Activated naive CD8-positive, alpha-beta T cell treated with anti-CD3 and anti-CD28 coated beads, Interleukin-2, amount 50 U/mL, for 24 hours (primary cell): Measurements from ENCODE around the gene PER2.

Experiments used
- ATAC-seq: fragments of 150-1000 bp; cut with Tn5 transposase; one replicate; pipeline ENCODE4 v1.10.0; 2021
- DNase-seq: peaks from one replicate; pipeline ENCODE4 v3.0.0; 2021
- H3K27ac Mint-ChIP-seq: one replicate; pipeline ENCODE4 v1.8.0; 2021; ENCODE audit warnings: mild to moderate bottlenecking, mixed read lengths
- H3K27me3 Mint-ChIP-seq: one replicate; pipeline ENCODE4 v1.8.0; 2021; ENCODE audit warnings: mixed read lengths
- H3K36me3 Mint-ChIP-seq: one replicate; pipeline ENCODE4 v1.8.0; 2021; ENCODE audit warnings: low read depth, mixed read lengths
- H3K4me1 Mint-ChIP-seq: one replicate; pipeline ENCODE4 v1.8.0; 2021; ENCODE audit warnings: mixed read lengths
- H3K4me3 Mint-ChIP-seq: one replicate; pipeline ENCODE4 v1.8.0; 2021; ENCODE audit warnings: mild to moderate bottlenecking, moderate library complexity, mixed read lengths
- H3K9me3 Mint-ChIP-seq: one replicate; pipeline ENCODE4 v1.8.0; 2021; ENCODE audit warnings: mixed read lengths

The PER2 gene

DNA sequence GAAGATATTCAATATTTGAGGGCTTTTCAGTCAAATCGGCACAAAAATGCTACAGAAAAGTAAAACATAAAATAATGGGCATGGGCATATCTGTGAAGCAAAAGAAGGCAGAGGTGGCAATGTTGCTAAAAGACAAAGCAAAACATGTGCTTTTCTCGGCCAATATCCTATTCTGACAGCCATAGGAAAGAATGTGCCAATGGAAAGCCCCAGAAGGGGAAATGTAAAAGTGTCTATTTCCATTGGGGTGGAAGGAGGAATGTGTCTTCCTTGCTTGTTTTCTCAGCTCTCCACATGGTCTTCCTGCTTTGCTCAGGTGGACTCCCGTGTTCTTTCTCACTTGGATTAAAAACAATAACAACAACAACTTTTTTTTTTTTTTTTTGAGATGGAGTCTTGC, 13.7 kb upstream of the PER2 start:
- Mint-ChIP-seq H3K27ac (no peak overlapping the region), H3K4me1 (no peaks in the 10 kb centered on the region), H3K36me3 (no peaks in the 10 kb centered on the region), H3K27me3 (peaks cover 2% of the 10 kb centered on the region), H3K9me3 (no peaks in the 10 kb centered on the region), H3K4me3 (no peak overlapping the region)
- DNase-seq (no peak), ATAC-seq (no peak)

DNA sequence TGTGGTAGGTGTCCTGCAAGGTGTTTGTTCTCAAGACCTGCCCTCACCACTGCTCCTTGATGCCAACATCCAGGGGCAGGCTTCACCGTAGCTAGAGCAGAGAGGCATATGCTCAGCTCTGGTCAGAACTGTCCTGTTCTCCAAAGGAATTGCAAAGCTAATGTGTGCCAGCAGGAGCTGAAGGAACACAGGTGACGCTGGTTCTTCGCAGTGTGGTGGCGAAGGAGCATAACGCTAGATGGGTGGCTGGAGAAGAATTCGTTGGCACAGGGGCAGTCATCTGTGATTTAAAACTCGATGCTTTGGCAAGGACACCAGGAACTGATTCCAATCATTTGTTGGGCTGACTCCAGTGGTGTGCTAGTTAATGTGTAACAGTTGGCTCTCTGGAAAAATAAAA, 11.4 kb upstream of the PER2 start:
- no peak overlapping the region for H3K4me3 Mint-ChIP-seq
- H3K9me3 Mint-ChIP-seq: no peaks in the 10 kb centered on the region
- H3K4me1 Mint-ChIP-seq: no peaks in the 10 kb centered on the region
- DNase-seq (no peak), ATAC-seq (no peak)
- H3K27me3 Mint-ChIP-seq: peaks cover 10% of the 10 kb centered on the region
- no peak overlapping the region for H3K27ac Mint-ChIP-seq
- no peaks in the 10 kb centered on the region for H3K36me3 Mint-ChIP-seq

DNA sequence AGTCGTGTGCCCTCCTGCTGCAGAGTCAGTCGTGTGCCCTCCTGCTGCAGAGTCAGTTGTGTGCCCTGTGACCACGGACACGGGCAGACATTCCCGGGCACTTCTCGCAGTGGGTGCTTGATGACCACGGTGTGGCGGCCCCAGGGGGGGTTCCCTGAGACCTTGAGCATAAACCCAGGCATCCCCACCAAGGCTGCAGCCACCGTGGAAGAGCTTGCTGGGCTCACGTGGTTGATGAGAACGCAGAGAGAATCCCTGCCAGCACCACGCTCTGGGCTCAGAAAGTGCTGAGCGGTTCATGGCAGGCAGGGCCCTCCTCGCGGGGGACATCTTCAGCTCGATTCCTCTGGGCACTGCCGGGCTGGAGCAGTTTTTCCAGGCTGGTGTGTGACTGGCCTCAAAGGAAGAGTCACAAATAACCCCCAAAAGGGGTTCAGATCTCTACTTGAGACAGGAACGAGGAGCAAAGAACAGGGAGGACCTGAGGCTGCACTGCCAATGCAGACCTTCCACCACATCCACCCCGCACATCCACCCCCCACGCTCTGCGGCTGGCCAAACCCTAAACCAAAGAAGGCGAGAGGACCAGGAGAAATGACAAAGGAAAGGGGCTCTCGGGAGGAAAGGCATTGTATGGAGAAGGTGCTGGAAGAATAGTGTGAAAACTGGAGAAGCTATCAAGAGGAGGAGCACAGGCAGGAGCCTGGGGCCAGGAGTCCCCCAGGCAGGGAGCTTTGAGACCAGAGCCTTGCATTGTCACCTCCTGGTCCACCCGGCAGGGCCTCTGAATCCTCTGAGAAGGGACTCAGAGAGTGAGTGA, 8.4 kb upstream of the PER2 start:
- H3K9me3 Mint-ChIP-seq: no peaks in the 10 kb centered on the region
- DNase-seq (no peak), ATAC-seq (no peak)
- H3K4me1 Mint-ChIP-seq: no peaks in the 10 kb centered on the region
- H3K27me3 Mint-ChIP-seq: peaks cover 10% of the 10 kb centered on the region
- no peak overlapping the region for H3K27ac Mint-ChIP-seq
- H3K4me3 Mint-ChIP-seq: no peak overlapping the region
- H3K36me3 Mint-ChIP-seq: no peaks in the 10 kb centered on the region

DNA sequence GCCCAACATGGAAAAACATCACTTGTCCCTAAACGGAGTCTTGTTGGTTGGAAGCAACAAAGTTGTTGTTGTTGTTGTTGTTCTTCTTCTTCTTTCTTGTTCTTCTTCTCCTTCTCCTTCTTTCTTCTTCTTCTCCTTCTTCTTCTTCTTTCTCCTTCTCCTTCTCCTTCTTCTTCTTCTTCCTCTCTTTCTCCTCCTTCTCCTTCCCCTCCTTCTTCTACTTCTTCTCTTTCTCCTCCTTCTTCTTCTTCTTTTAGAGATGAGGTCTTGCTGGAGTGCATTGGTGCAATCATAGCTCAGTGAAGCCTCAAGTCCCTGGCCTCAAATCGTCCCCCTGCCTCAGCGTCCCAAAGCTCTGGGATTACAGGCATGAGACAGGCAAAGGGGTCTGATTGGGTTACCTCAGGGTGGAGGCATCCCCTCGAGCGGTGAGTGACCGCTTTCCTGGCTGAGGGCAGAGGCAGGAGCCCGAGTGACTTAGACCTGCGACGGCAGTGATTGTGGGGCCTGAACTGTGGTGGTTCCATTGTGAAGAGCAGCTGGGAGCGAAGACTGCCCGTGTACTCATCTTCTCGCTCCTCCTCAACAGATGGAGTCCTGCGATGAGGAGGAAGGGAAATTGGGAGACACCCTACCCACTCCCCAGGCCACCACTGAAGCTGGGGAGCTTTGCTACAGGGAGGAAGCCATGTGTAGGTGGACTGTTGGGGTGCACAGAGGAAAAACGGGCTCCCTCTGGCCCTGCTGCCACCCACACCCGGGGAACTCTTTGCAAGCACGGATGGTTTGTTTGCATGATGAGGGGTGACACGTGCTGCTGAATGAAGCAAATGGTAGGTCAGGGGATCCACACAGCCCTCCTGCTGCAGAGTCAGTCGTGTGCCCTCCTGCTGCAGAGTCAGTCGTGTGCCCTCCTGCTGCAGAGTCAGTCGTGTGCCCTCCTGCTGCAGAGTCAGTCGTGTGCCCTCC, 7.0 kb upstream of the PER2 start:
- DNase-seq (no peak), ATAC-seq (no peak)
- Mint-ChIP-seq H3K27me3 (peaks cover 10% of the 10 kb centered on the region), H3K9me3 (no peaks in the 10 kb centered on the region), H3K27ac (no peak overlapping the region), H3K4me3 (no peak overlapping the region), H3K4me1 (peaks cover 1% of the 10 kb centered on the region), H3K36me3 (no peaks in the 10 kb centered on the region)

DNA sequence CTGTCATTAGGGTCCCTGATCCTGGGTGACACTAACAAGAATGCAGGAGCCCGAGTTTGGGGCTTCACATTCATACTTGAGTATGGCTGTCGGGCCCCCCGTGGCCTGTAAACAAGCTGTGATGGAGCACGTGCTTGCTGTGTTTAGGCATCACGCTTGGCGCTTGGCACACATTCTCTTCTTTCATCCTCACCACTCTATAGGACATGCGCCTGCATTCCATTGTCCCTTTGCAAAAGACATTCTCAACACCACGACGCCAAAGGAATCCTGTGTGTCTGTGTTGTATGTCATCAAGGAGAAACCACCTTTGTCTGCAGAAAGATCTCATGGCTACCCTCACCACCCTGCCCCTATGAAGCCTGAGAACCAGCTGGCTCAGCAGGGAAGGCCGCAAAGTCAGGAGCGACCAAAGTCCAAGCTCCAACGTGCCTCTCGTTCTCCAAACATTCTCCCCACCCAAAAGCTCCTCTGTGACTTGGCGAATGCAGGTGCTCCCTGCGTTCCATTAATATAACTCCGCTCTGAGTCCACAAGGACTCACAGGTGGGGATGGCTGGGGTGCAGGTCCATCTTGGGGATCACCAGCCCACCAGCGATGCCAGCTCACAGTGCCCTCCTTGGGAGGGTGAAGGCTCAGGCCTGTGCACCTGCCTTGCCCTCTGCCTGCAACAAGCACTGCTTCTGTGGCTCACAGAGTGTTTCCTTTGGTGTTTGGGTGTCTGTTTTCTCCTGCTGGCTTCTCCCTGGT, 6.2 kb upstream of the PER2 start:
- no peak for DNase-seq
- H3K9me3 Mint-ChIP-seq: no peaks in the 10 kb centered on the region
- no peak overlapping the region for H3K27ac Mint-ChIP-seq
- H3K4me1 Mint-ChIP-seq: peaks cover 10% of the 10 kb centered on the region
- peaks cover 10% of the 10 kb centered on the region for H3K27me3 Mint-ChIP-seq
- no peaks in the 10 kb centered on the region for H3K36me3 Mint-ChIP-seq
- no peak for ATAC-seq
- no peak overlapping the region for H3K4me3 Mint-ChIP-seq

DNA sequence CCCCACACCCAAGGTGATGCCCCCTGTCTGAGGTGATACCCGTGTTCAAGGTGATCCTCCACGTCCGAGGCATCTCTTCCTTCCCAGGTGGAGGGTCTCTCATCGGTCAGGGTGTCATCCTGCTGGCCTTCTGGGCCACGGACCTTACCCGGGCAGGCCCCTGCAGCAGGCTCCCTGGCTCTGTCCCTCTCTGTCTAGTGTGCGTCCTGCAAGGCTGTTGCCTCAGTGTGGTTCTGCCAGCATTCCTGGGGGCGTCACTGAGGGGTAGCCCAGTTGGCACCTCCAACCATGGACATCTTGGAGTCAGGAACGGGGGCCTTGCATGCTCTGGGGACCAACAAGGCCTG, 5.6 kb upstream of the PER2 start:
- no peak overlapping the region for H3K4me3 Mint-ChIP-seq
- peaks cover 10% of the 10 kb centered on the region for H3K27me3 Mint-ChIP-seq
- no peaks in the 10 kb centered on the region for H3K9me3 Mint-ChIP-seq
- no peak overlapping the region for H3K27ac Mint-ChIP-seq
- H3K4me1 Mint-ChIP-seq: peaks cover 15% of the 10 kb centered on the region
- no peaks in the 10 kb centered on the region for H3K36me3 Mint-ChIP-seq
- DNase-seq (no peak), ATAC-seq (no peak)

DNA sequence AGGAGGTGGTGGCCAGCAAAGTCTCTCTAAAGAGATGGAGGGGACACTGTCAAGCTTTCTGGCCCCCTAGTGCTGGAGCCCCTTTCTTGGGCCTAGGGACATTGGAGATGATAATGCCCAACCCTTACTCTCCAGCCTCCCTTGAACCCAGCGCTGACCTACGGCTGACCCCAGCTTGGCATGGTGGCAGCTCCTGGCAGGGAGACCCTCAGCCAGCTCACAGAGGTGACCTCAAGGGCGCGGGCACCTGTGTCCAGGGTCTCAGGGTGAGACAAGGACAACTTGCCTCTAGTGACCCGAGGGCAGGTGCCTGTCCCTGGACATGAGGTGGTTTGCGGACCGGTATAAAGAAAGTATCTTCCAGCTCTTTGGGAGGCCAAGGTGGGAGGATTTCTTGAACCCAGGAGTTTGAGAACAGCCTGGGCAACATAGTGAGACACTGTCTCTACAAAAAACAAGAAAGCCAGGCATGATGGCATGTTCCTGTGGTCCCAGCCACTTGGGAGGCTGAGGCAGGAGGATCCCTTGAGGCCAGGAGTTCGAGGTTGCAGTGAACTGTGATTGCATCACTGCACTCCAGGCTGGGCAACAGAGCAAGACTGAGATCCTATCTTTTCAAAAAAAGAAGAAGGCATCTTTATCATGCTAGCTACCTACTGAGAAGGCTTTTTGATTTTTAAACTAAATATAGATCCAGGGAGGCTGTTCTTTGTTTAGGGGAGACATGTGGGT, 3.3 kb upstream of the PER2 start:
- peaks cover 7% of the 10 kb centered on the region for H3K27me3 Mint-ChIP-seq
- no peak overlapping the region for H3K4me3 Mint-ChIP-seq
- no peaks in the 10 kb centered on the region for H3K36me3 Mint-ChIP-seq
- no peak overlapping the region for H3K27ac Mint-ChIP-seq
- DNase-seq: no peak
- no peak for ATAC-seq
- no peaks in the 10 kb centered on the region for H3K9me3 Mint-ChIP-seq
- H3K4me1 Mint-ChIP-seq: peaks cover 25% of the 10 kb centered on the region

DNA sequence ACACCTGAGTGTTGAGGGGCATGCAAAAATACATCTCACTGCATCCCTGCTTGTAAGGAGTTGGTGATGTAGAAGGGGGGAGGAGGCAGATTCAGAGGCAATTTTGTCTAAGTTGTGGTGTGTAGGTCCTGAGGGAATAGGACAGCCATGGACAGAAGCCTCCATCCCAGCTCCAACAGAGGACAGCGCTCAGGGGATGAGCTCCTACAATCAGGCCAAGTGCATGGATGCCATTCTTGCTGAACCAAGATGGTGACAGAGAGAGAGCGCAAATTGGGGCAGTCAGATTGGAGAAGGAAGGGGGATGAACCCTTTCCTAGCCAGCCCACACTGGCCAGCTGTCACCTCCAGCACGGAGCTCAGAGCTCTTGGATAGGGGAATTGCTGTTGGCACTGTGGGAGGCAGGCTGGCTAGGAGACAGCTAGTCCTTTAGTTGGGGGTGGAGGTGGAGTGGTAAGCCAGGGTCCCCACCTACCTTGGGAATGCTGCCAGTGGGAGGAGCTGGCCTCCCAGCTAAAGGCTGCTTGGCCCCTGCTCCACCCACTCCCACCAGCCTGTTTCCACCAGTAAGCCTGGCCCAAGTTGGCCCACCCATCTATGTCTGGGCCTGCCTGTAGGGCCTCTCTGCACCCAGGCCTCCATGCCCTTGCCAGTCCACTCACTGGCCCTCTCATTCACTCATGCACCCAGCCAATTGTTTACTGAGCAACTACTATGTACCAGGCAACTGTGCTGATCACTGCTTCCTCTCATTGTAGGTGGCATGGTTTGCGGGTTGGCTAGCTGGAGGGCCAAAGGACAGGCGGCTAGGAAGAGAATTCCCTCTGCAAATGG, 2.5 kb upstream of the PER2 start:
- Mint-ChIP-seq H3K4me3 (no peak overlapping the region), H3K27ac (no peak overlapping the region), H3K27me3 (peaks cover 7% of the 10 kb centered on the region), H3K36me3 (no peaks in the 10 kb centered on the region), H3K4me1 (peaks cover 28% of the 10 kb centered on the region), H3K9me3 (no peaks in the 10 kb centered on the region)
- DNase-seq (no peak), ATAC-seq (no peak)

DNA sequence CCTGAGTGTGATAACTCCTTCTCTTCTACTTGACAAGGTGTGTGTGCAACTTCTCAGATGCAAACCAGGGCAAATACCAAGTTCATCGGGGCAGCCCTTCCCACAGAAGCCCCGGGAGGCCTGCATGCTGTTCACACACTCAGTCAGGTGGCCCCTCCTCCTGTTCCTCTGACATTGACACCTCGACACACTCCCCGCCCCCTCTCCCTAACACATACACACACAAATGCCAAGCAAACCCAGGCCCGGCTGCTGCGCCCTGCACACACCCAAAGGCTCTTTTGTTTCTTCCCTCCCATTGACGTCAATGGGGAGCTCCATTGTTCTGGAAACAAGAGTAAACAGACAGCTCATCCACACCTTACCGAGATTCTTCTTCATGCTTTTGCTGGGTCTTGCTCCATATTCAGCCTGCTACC, 1.7 kb upstream of the PER2 start:
- Mint-ChIP-seq H3K4me3 (peak overlapping the region; percentile 90), H3K4me1 (peaks cover 31% of the 10 kb centered on the region), H3K27ac (peak overlapping the region; percentile 97), H3K36me3 (no peaks in the 10 kb centered on the region), H3K9me3 (no peaks in the 10 kb centered on the region), H3K27me3 (peaks cover 1% of the 10 kb centered on the region)
- ATAC-seq (no peak), DNase-seq (peak; percentile 45)

DNA sequence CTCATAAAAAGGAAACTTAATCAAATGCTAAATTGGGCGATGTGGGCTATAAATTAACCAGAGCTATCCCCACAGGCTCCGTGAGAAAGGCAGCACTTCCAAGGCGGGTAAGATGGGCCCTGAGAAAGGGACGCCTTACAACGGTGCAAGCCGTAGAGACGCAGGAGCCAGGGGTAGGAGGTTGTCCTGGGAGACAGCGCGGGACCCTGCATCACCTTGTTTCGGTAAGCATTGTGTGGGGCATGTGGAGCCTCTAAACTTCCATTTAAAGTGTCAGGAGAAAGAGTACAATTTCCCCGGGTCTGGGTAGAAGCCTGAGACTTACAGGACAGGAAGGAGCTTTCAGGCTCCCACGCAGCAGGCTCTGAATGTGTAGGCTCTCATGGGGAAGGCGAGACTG, 1.2 kb upstream of the PER2 start:
- H3K4me1 Mint-ChIP-seq: peaks cover 32% of the 10 kb centered on the region
- no peaks in the 10 kb centered on the region for H3K27me3 Mint-ChIP-seq
- ATAC-seq (no peak), DNase-seq (no peak)
- H3K4me3 Mint-ChIP-seq: peak overlapping the region; percentile 90
- H3K27ac Mint-ChIP-seq: peak overlapping the region; percentile 97
- H3K36me3 Mint-ChIP-seq: no peaks in the 10 kb centered on the region
- no peaks in the 10 kb centered on the region for H3K9me3 Mint-ChIP-seq

DNA sequence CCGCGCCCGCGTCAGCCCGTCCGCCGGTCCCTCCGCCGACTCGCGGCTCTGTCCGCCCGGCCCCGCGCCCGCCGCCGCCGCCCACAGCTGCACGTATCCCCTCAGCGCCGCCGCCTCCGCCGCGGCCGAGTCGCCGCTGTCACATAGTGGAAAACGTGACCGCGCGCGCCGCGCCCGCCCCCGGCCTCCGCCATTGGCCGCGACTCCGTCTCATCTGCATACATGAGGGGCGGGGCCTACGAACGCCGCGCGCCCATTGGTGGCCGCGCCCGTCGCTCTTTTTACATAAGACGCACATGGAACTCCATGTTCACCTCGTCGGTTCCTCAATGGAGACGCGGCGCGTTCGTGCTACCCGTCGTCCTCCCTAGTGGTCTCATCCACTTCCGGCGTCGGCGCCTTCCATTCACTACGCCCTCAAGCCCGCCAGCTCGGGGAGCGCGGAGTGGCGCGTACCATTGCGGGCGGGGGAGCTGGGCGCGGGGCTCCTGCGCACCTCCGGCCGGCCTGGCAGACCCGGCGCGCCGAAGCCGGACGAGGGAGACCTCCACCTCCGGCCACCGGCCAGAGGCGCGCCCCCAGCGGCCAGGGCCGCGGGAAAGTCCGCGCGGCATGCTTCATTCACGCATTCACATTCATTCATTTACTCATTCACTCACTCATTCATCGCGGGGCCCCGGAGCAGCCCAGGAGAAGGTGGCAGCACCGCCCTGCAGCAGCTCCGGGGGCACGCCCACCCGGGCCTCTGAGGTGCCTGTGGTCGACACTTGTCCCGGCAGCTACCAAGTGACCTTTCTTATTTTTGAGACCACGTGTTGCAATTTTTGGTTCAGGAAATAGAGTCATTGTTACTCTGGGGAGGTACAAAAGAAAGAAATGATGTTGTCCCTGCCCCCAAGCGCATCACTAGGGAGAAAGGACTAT, 502 bp upstream of the PER2 start:
- peak; percentile 98 for DNase-seq
- peak; percentile 81 for ATAC-seq
- Mint-ChIP-seq H3K4me1 (peaks cover 36% of the 10 kb centered on the region), H3K4me3 (peak overlapping the region; percentile 90), H3K27ac (peak overlapping the region; percentile 97), H3K36me3 (no peaks in the 10 kb centered on the region), H3K9me3 (no peaks in the 10 kb centered on the region), H3K27me3 (no peaks in the 10 kb centered on the region)

DNA sequence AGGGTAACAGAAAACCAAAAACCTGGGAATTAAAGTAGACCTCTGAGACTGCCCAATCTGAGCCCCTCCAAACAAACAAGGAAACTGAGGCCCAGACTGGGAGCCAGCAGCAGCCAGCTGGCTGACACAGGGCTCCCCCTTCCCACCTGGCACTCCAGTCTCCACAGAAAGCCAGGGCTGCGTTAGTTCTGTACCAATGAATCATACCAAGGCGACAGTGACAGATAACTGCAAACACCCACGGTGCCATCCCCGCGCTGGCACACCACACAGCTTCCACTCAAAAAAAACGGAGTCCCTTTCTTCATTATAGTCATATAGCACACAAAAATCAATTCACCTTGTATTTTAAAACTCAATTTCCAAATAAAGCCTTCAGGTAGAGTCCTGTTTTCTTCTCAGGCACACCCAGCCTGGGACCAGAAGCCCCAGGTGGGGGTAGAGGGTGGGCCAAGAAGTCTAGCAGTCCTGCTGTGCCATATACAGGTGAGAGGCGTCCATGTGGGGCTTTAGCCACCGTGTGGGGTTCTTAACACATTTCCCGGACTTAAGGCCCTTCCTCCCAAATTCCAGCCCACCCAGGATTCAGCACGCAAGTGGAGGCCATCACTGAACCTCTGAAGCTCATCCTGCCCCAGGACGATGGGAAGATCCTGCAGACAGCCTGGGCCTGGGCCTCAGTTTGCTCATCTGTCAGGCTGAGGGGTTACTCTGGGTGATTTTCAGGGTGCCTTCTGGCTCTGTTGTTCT, 1.2 kb downstream of the PER2 start:
- no peaks in the 10 kb centered on the region for H3K27me3 Mint-ChIP-seq
- H3K4me3 Mint-ChIP-seq: peak overlapping the region; percentile 82
- H3K36me3 Mint-ChIP-seq: no peaks in the 10 kb centered on the region
- H3K9me3 Mint-ChIP-seq: no peaks in the 10 kb centered on the region
- DNase-seq (peak; percentile 27), ATAC-seq (no peak)
- peaks cover 44% of the 10 kb centered on the region for H3K4me1 Mint-ChIP-seq
- peak overlapping the region; percentile 82 for H3K27ac Mint-ChIP-seq
